T-helper 22 cell (primary cell): ENCODE data around the gene GNAO1.

Source experiments
- DNase-seq: peaks from one replicate; pipeline ENCODE4 v3.0.0-alpha.2; 2020; ENCODE audit warnings: low read depth

Gene GNAO1

DNA sequence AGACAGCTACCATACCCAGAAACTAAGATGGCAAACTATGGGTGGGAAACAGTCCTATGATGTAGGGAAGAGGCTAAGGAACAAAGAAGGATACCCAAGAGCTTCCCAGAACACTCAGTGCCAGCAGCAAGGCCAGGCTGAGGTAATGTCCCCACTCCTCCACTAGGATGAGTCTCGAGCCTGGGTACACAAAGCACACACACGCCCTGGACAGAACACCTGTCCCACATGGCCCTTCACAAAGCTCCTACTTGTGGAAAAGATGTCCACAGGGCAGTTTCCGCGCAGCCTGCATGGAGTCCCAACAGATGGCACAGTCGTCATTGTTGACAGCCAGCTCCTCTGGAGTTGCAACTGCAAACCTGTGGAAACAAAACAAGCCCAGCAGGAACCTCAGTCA lies 210.2 kb downstream of the GNAO1 start:
- DNase-seq, result no peak

DNA sequence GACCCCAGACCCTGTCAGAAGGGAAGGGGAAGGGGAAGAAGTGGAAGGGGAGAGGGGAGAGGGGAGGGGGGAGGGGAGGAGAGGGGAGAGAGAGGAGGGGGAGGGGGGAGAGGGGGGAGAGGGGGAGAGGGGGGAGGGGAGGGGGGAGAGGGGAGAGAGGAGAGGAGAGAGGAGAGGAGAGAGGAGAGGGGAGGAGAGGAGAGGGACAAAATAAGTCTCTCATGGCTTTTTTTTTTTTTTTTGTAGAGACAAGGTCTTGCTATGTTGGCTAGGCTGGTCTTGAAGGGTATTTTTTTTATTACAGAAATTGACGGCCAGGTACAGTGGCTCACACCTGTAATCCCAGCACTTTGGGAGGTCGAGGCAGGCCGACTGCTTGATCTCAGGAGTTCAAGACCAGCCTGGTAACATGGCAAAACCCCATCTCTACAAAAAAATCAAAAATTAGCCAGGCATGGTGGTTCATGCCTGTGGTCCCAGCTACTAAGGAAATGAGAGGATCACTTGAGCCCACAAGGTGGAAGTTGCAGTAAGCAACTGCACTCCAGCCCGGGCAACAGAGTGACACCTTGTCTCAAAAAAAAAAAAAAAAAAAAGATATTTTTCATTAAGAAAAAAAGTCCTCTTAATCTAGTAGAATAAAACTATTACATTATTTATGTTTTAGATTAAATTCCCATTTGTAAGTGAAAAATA lies 214.8 kb downstream of the GNAO1 start:
- no peak for DNase-seq
